CD14-positive monocyte (primary cell): ENCODE results near the gene PNMA8C. TPM values are rescaled to one million over a fixed set of nuclear protein-coding genes. Genes with fewer than 3 reads are reported as not detected.

Experiments used
- DNase-seq, 3 donors: peaks; one replicate each; pipeline ENCODE4 v3.0.0-alpha.2; 2011 to 2022
- H2AFZ ChIP-seq: 2 replicates; pipeline ENCODE4 v1.6.0; 2012; ENCODE audit warnings: mild to moderate bottlenecking, low read depth, low read length, inconsistent platforms; ENCODE audit not compliant: insufficient read depth, poor library complexity, severe bottlenecking
- H3K27ac ChIP-seq, 2 donors: 1 replicate in 1 of 2; 2 replicates in 1 of 2; pipeline ENCODE4 v1.5.1; 2012 to 2013; ENCODE audit warnings: low read length in 2 of 2, control low read depth in 1 of 2, inconsistent platforms in 1 of 2, low read depth in 1 of 2, mild to moderate bottlenecking in 1 of 2
- H3K27me3 ChIP-seq, 2 donors: one replicate each; pipeline versions ENCODE4 v1.6.0 to v1.6.1; 2011 to 2013; ENCODE audit warnings: low read length in 2 of 2; ENCODE audit not compliant: control insufficient read depth in 2 of 2, insufficient read depth in 2 of 2
- H3K36me3 ChIP-seq, 2 donors: replicated peaks in 1 of 2; 1 replicate in 1 of 2; 2 replicates in 1 of 2; pipeline versions ENCODE4 v1.5.1 to v1.6.1; 2012 to 2013; ENCODE audit warnings: low read length in 2 of 2, control low read depth in 1 of 2, inconsistent platforms in 1 of 2, mild to moderate bottlenecking in 1 of 2; ENCODE audit not compliant: insufficient read depth in 2 of 2, control insufficient read depth in 1 of 2
- H3K4me1 ChIP-seq, 2 donors: 1 replicate in 1 of 2; 2 replicates in 1 of 2; pipeline versions ENCODE4 v1.5.1 to v1.6.1; 2012 to 2013; ENCODE audit warnings: low read length in 2 of 2, control low read depth in 1 of 2, inconsistent platforms in 1 of 2, mild to moderate bottlenecking in 1 of 2, moderate library complexity in 1 of 2; ENCODE audit not compliant: insufficient read depth in 2 of 2, control insufficient read depth in 1 of 2
- H3K4me2 ChIP-seq: replicated peaks from 2 replicates; pipeline ENCODE3; 2012; ENCODE audit warnings: low read length, moderate library complexity, mild to moderate bottlenecking; ENCODE audit not compliant: poor library complexity, severe bottlenecking; ENCODE audit errors: extremely low read depth
- H3K4me3 ChIP-seq, 3 experiments: fragments of 200-600 bp in 1 of 3; sonication (generic) in 1 of 3; replicated peaks in 1 of 3; 1 replicate in 2 of 3; 2 replicates in 1 of 3; pipeline ENCODE4 v1.5.1; 2011 to 2013; ENCODE audit warnings: low read length in 3 of 3, mild to moderate bottlenecking in 3 of 3, control low read depth in 2 of 3, low read depth in 2 of 3, inconsistent platforms in 1 of 3, moderate library complexity in 1 of 3
- H3K79me2 ChIP-seq: 2 replicates; pipeline ENCODE4 v1.6.0; 2012; ENCODE audit warnings: mild to moderate bottlenecking, control low read depth, inconsistent platforms, low read length, moderate library complexity; ENCODE audit not compliant: insufficient read depth
- H3K9ac ChIP-seq: 2 replicates; pipeline ENCODE4 v1.6.0; 2017; ENCODE audit warnings: low read length, mild to moderate bottlenecking; ENCODE audit not compliant: insufficient read depth, poor library complexity, severe bottlenecking
- H3K9me3 ChIP-seq, 2 donors: replicated peaks in 1 of 2; 1 replicate in 1 of 2; 2 replicates in 1 of 2; pipeline versions ENCODE4 v1.5.1 to v1.6.1; 2012 to 2013; ENCODE audit warnings: low read length in 2 of 2, control low read depth in 1 of 2; ENCODE audit not compliant: control insufficient read depth in 1 of 2, insufficient read depth in 1 of 2
- H4K20me1 ChIP-seq: 2 replicates; pipeline ENCODE4 v1.6.0; 2012; ENCODE audit warnings: mild to moderate bottlenecking, low read length, control low read depth, moderate library complexity; ENCODE audit not compliant: insufficient read depth
- H3K27ac Mint-ChIP-seq, 7 donors: one replicate each; pipeline ENCODE4 v1.8.0; 2020; ENCODE audit warnings: mild to moderate bottlenecking in 7 of 7, mixed read lengths in 7 of 7, moderate library complexity in 6 of 7, inconsistent platforms in 2 of 7
- H3K27me3 Mint-ChIP-seq, 3 donors: one replicate each; pipeline ENCODE4 v1.8.0; 2021 to 2022; ENCODE audit warnings: low read depth in 3 of 3, mild to moderate bottlenecking in 3 of 3, mixed read lengths in 3 of 3, moderate library complexity in 3 of 3, inconsistent platforms in 1 of 3
- H3K36me3 Mint-ChIP-seq, 2 donors: one replicate each; pipeline ENCODE4 v1.8.0; 2020; ENCODE audit warnings: mixed read lengths in 2 of 2, inconsistent platforms in 1 of 2, mild to moderate bottlenecking in 1 of 2
- H3K4me1 Mint-ChIP-seq: one replicate; pipeline ENCODE4 v1.8.0; 2020; ENCODE audit warnings: mild to moderate bottlenecking, mixed read lengths
- H3K4me3 Mint-ChIP-seq, 2 donors: one replicate each; pipeline ENCODE4 v1.8.0; 2020; ENCODE audit warnings: mild to moderate bottlenecking in 2 of 2, mixed read lengths in 2 of 2, moderate library complexity in 1 of 2
- H3K9me3 Mint-ChIP-seq, 7 donors: one replicate each; pipeline ENCODE4 v1.8.0; 2020 to 2022; ENCODE audit warnings: mixed read lengths in 7 of 7, mild to moderate bottlenecking in 6 of 7, moderate library complexity in 6 of 7, inconsistent platforms in 2 of 7
- CTCF ChIP-seq: fragments of 200-600 bp; IDR thresholded peaks from one replicate; pipeline ENCODE4 v1.8.0; 2022; ENCODE audit warnings: antibody characterized with exemption, mild to moderate bottlenecking
- WGBS: methylation state at CpG from one replicate; pipeline ENCODE4 v1.1.5; 2013; ENCODE audit warnings: missing lambda C conversion rate; ENCODE audit not compliant: insufficient coverage; 5-methylcytosine and 5-hydroxymethylcytosine counted together
- intact Hi-C, 2 donors: fragments of 100-400 bp; cut with micrococcal nuclease; formaldehyde crosslinking; loops; one replicate each; pipeline versions ENCODE4 v1.15.0 to v1.15.1; 2023
- polyA plus RNA-seq, 3 donors: library from polyadenylated mRNA; depleted of rRNA in 1 of 3; unstranded in 2 of 3; stranded (reverse) in 1 of 3; fragments of 300-500 nt in 2 of 3; fragments of >200 nt in 1 of 3; fragmentation: Illumina TruSeq in 2 of 3; gene quantifications; 1 replicate in 2 of 3; 2 replicates in 1 of 3; pipeline ENCODE4 v1.2.3, GENCODE V29; 2012 to 2021

PNMA8C gene
- polyA plus RNA-seq, 3 donors, result not detected

- Histone ChIP-seq H2AFZ (no peak overlapping the region), H3K4me1 (no peaks in the 10 kb centered on the region), H3K27ac (no peak overlapping the region), H4K20me1 (no peaks in the 10 kb centered on the region), H3K36me3 (no peaks in the 10 kb centered on the region), H3K4me3 (no peak overlapping the region), H3K9me3 (peaks cover 0 to 3% of the 10 kb centered on the region in 2 donors), H3K4me2 (no peak overlapping the region), H3K27me3 (peaks cover 0 to 7% of the 10 kb centered on the region in 2 donors), H3K9ac (no peak overlapping the region), H3K79me2 (no peaks in the 10 kb centered on the region)
- TF ChIP-seq CTCF, result no peak
- WGBS, result no CpG with 5 or more reads among the region's 3 CpGs
- Mint-ChIP-seq H3K4me1 (no peaks in the 10 kb centered on the region), H3K27me3 (peaks cover 12 to 32% (median 18%) of the 10 kb centered on the region in 3 donors), H3K36me3 (no peaks in the 10 kb centered on the region), H3K4me3 (no peak overlapping the region), H3K27ac (no peak overlapping the region), H3K9me3 (peaks cover 0 to 9% (median 8%) of the 10 kb centered on the region in 7 donors)
- intact Hi-C loops, result no loop called here
- no peak for DNase-seq
Measured at GRCh38 chr19:46454244-46454643, 25.5 kb upstream of the PNMA8C start.

- Histone ChIP-seq H3K27ac (no peak overlapping the region), H3K4me3 (no peak overlapping the region), H3K27me3 (peaks cover 0 to 7% of the 10 kb centered on the region in 2 donors), H3K9ac (no peak overlapping the region), H3K9me3 (peaks cover 0 to 3% of the 10 kb centered on the region in 2 donors), H3K79me2 (no peaks in the 10 kb centered on the region), H2AFZ (no peak overlapping the region), H3K4me2 (no peak overlapping the region), H3K4me1 (no peaks in the 10 kb centered on the region), H3K36me3 (no peaks in the 10 kb centered on the region), H4K20me1 (no peaks in the 10 kb centered on the region)
- H3K27ac Mint-ChIP-seq, result no peak overlapping the region
- no peak overlapping the region for H3K4me3 Mint-ChIP-seq
- no peak for TF ChIP-seq CTCF
- no peaks in the 10 kb centered on the region for H3K4me1 Mint-ChIP-seq
- intact Hi-C loops, result no loop called here
- H3K9me3 Mint-ChIP-seq, result peaks cover 0 to 12% (median 8%) of the 10 kb centered on the region in 7 donors
- no peak for DNase-seq
- H3K36me3 Mint-ChIP-seq, result no peaks in the 10 kb centered on the region
- 92% methylated on average over 2 of the region's 6 CpGs for WGBS
- peaks cover 12 to 34% (median 18%) of the 10 kb centered on the region in 3 donors for H3K27me3 Mint-ChIP-seq
Measured at GRCh38 chr19:46453661-46454060, 24.9 kb upstream of the PNMA8C start.
